ENCODE results near the gene TUBA1C.

DNA sequence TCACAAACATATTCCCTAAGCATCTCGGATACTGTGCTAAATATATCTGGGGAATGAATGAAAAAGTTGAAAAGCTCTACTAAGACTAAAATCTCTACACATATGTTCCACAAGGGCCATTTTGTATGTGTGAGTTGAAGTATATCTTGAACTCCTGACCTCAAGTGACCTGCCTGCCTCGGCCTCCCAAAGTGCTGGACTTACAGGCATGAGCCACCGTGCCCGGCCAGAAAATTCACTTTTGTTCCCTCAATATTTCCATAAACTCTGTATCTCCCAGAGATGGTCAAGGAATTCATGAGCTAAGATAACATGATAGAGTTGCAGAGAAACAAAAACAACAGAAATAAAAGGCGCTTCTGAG lies 1.5 kb upstream of the TUBA1C start:
- no peak for TF ChIP-seq EP300 (IDR thresholded peaks at IDR 0.05)
- no peak for TF ChIP-seq POLR2AphosphoS5 (IDR thresholded peaks at IDR 0.05)
- TF ChIP-seq, protein P1, sequence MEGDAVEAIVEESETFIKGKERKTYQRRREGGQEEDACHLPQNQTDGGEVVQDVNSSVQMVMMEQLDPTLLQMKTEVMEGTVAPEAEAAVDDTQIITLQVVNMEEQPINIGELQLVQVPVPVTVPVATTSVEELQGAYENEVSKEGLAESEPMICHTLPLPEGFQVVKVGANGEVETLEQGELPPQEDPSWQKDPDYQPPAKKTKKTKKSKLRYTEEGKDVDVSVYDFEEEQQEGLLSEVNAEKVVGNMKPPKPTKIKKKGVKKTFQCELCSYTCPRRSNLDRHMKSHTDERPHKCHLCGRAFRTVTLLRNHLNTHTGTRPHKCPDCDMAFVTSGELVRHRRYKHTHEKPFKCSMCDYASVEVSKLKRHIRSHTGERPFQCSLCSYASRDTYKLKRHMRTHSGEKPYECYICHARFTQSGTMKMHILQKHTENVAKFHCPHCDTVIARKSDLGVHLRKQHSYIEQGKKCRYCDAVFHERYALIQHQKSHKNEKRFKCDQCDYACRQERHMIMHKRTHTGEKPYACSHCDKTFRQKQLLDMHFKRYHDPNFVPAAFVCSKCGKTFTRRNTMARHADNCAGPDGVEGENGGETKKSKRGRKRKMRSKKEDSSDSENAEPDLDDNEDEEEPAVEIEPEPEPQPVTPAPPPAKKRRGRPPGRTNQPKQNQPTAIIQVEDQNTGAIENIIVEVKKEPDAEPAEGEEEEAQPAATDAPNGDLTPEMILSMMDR (IDR thresholded peaks at IDR 0.05): no peak

Measured in gastroesophageal sphincter (tissue), 3 donors.